GM23338 (cell line): ENCODE results near the gene CERT1. TPM values are rescaled to one million over a fixed set of nuclear protein-coding genes. Genes with fewer than 3 reads are reported as not detected.

ENCODE experiments used
- ATAC-seq: fragments of 200-7000 bp; cut with Tn5 transposase; 3 replicates; pipeline ENCODE4 v1.9.1; 2020
- DNase-seq: peaks from one replicate; pipeline ENCODE4 v3.0.0-alpha.2; 2015; ENCODE audit warnings: low spot score
- H2AFZ ChIP-seq: fragments of 200-600 bp; sonication (generic); 2 replicates; pipeline ENCODE4 v1.8.0; 2016; ENCODE audit warnings: antibody characterized with exemption, mild to moderate bottlenecking, moderate library complexity
- H3F3A ChIP-seq: fragments of 200-600 bp; sonication (generic); replicated peaks from 2 replicates; pipeline ENCODE4 v1.8.0; 2017; ENCODE audit warnings: antibody characterized with exemption, mixed run types, low read depth
- H3K27ac ChIP-seq: fragments of 200-600 bp; sonication (generic); 2 replicates; pipeline ENCODE4 v1.6.1; 2016; ENCODE audit warnings: low read depth
- H3K27me3 ChIP-seq: fragments of 200-600 bp; sonication (generic); 2 replicates; pipeline ENCODE4 v1.8.0; 2016; ENCODE audit warnings: mild to moderate bottlenecking, mixed run types, moderate library complexity; ENCODE audit not compliant: insufficient read depth
- H3K36me3 ChIP-seq: fragments of 200-600 bp; sonication (generic); 2 replicates; pipeline ENCODE4 v1.8.0; 2016; ENCODE audit warnings: mild to moderate bottlenecking; ENCODE audit not compliant: insufficient read depth
- H3K4me1 ChIP-seq: fragments of 200-600 bp; sonication (generic); 2 replicates; pipeline ENCODE4 v1.8.0; 2016; ENCODE audit warnings: mild to moderate bottlenecking, moderate library complexity; ENCODE audit not compliant: insufficient read depth
- H3K4me2 ChIP-seq: fragments of 200-600 bp; sonication (generic); 2 replicates; pipeline ENCODE4 v1.7.1; 2017; ENCODE audit warnings: mixed run types
- H3K4me3 ChIP-seq: fragments of 200-600 bp; sonication (generic); 2 replicates; pipeline ENCODE4 v1.6.1; 2016; ENCODE audit warnings: mixed run types
- H3K79me2 ChIP-seq: fragments of 200-600 bp; sonication (generic); replicated peaks from 2 replicates; pipeline ENCODE4 v1.8.0; 2017; ENCODE audit warnings: mild to moderate bottlenecking; ENCODE audit not compliant: insufficient read depth
- H3K9me2 ChIP-seq: fragments of 200-600 bp; sonication (generic); 2 replicates; pipeline ENCODE4 v1.8.0; 2017; ENCODE audit not compliant: insufficient read depth
- H4K20me1 ChIP-seq: fragments of 200-600 bp; sonication (generic); replicated peaks from 2 replicates; pipeline ENCODE4 v1.8.0; 2017; ENCODE audit warnings: mild to moderate bottlenecking; ENCODE audit not compliant: insufficient read depth
- H3K27ac Mint-ChIP-seq: 2 replicates; pipeline ENCODE4 v1.8.0; 2020; ENCODE audit warnings: inconsistent platforms, mild to moderate bottlenecking, moderate library complexity, mixed read lengths
- H3K27me3 Mint-ChIP-seq: 3 replicates; pipeline ENCODE4 v1.8.0; 2022; ENCODE audit warnings: low read depth, mild to moderate bottlenecking, moderate library complexity, mixed read lengths, inconsistent platforms; ENCODE audit not compliant: insufficient read depth, poor library complexity
- H3K36me3 Mint-ChIP-seq: 3 replicates; pipeline ENCODE4 v1.8.0; 2021; ENCODE audit warnings: low read depth, mild to moderate bottlenecking, inconsistent platforms, moderate library complexity, mixed read lengths
- H3K4me1 Mint-ChIP-seq: 3 replicates; pipeline ENCODE4 v1.8.0; 2020; ENCODE audit warnings: mild to moderate bottlenecking, inconsistent platforms, mixed read lengths
- H3K4me3 Mint-ChIP-seq: 3 replicates; pipeline ENCODE4 v1.8.0; 2021; ENCODE audit warnings: moderate library complexity, mild to moderate bottlenecking, inconsistent platforms, mixed read lengths
- H3K9me3 Mint-ChIP-seq: 3 replicates; pipeline ENCODE4 v1.8.0; 2020; ENCODE audit warnings: moderate library complexity, mild to moderate bottlenecking, inconsistent platforms, mixed read lengths
- CREB1 ChIP-seq: fragments of 250-450 bp; sonication (Bioruptor Pico); IDR thresholded peaks from 2 replicates; pipeline ENCODE4 v1.5.0; 2020; ENCODE audit warnings: low read depth, mild to moderate bottlenecking, moderate library complexity
- CTCF ChIP-seq, 2 experiments: fragments of 200-600 bp in 1 of 2; sonication (generic) in 1 of 2; conservative IDR thresholded peaks; 2 replicates each; pipeline versions ENCODE4 v1.5.1 to v1.6.1; 2016 to 2017; ENCODE audit warnings: antibody characterized with exemption in 2 of 2, low read depth in 2 of 2, mild to moderate bottlenecking in 2 of 2, moderate library complexity in 1 of 2
- ETS1 ChIP-seq: IDR thresholded peaks from 2 replicates; pipeline ENCODE4 v1.6.1; 2016; ENCODE audit warnings: antibody characterized with exemption
- EZH2 ChIP-seq: fragments of 200-600 bp; sonication (generic); IDR thresholded peaks from one replicate; pipeline ENCODE4 v1.8.0; 2017; ENCODE audit warnings: antibody characterized with exemption, mild to moderate bottlenecking, low read depth; ENCODE audit not compliant: unreplicated experiment
- JUNB ChIP-seq: IDR thresholded peaks from one replicate; pipeline ENCODE4 v1.6.1; 2016; ENCODE audit warnings: antibody characterized with exemption; ENCODE audit not compliant: unreplicated experiment
- NANOG ChIP-seq: IDR thresholded peaks from 2 replicates; pipeline ENCODE4 v1.6.1; 2016; ENCODE audit warnings: antibody characterized with exemption, borderline replicate concordance
- POLR2AphosphoS5 ChIP-seq: IDR thresholded peaks from 2 replicates; pipeline ENCODE4 v1.6.1; 2016; ENCODE audit warnings: antibody characterized with exemption, low read depth
- REST ChIP-seq: IDR thresholded peaks from one replicate; pipeline ENCODE4 v1.6.1; 2018; ENCODE audit warnings: antibody characterized with exemption; ENCODE audit not compliant: unreplicated experiment
- ZNF114 ChIP-seq: fragments of 250-450 bp; sonication (Bioruptor Pico); IDR thresholded peaks from 2 replicates; pipeline ENCODE4 v1.5.0; 2020; ENCODE audit warnings: mild to moderate bottlenecking, moderate library complexity
- ZNF331 ChIP-seq: fragments of 250-450 bp; sonication (Bioruptor Pico); IDR thresholded peaks from 2 replicates; pipeline ENCODE4 v1.5.0; 2020; ENCODE audit warnings: low read depth, mild to moderate bottlenecking, moderate library complexity
- ZNF462 ChIP-seq: fragments of 250-450 bp; sonication (Bioruptor Pico); IDR thresholded peaks from 2 replicates; pipeline ENCODE4 v1.5.0; 2020; ENCODE audit warnings: mild to moderate bottlenecking, moderate library complexity
- polyA plus RNA-seq: library from polyadenylated mRNA; unstranded; fragments of >200 nt; fragmentation: Nextera tagmentation; extraction: Ambion mirVana; gene quantifications from 2 replicates; pipeline ENCODE4 v1.2.1, GENCODE V29; 2016
- total RNA-seq: library from RNA; depleted of rRNA; stranded (reverse); fragments of >200 nt; shearing (Covaris generic); gene quantifications from 2 replicates; pipeline ENCODE4 v1.2.3, GENCODE V29; 2014

CERT1 gene
- total and polyA plus RNA-seq, 2 experiments from 2014 or later, result 36.5 to 40.7 TPM

GRCh38 chr5:75435096-75435495 lies 76.3 kb downstream of the CERT1 start (continued):
- TF ChIP-seq ETS1, result no peak
- TF ChIP-seq CREB1, result no peak
- TF ChIP-seq JUNB, result no peak

GRCh38 chr5:75433814-75434506 lies 77.5 kb downstream of the CERT1 start:
- Mint-ChIP-seq H3K27ac (no peak overlapping the region), H3K9me3 (no peaks in the 10 kb centered on the region), H3K4me3 (no peak overlapping the region), H3K27me3 (no peaks in the 10 kb centered on the region), H3K36me3 (no peaks in the 10 kb centered on the region), H3K4me1 (no peaks in the 10 kb centered on the region; the same call in 2 of the 3 replicates)
- DNase-seq (no peak), ATAC-seq (no peak)
- H3K4me1 ChIP-seq, result no peaks in the 10 kb centered on the region
- no peaks in the 10 kb centered on the region for H3K36me3 ChIP-seq
- H3K9me2 ChIP-seq, result no peaks in the 10 kb centered on the region
- peaks cover 6% of the 10 kb centered on the region; the same call in 1 of the 2 replicates for H4K20me1 ChIP-seq
- no peak overlapping the region for H3K4me2 ChIP-seq
- no peaks in the 10 kb centered on the region for H3K79me2 ChIP-seq
- no peak overlapping the region for H2AFZ ChIP-seq
- H3K27me3 ChIP-seq, result no peaks in the 10 kb centered on the region
- H3F3A ChIP-seq, result no peaks in the 10 kb centered on the region
- H3K4me3 ChIP-seq, result no peak overlapping the region
- no peak overlapping the region for H3K27ac ChIP-seq
- TF ChIP-seq ETS1 (no peak), ZNF114 (CRISPR knock-in tag) (no peak), ZNF331 (CRISPR knock-in tag) (no peak), JUNB (no peak), REST (no peak), ZNF462 (CRISPR knock-in tag) (no peak), CTCF (conservative IDR thresholded peaks at IDR 0.05; ENCODE audit: low read depth in 2 of 2) (no peak), NANOG (no peak), POLR2AphosphoS5 (no peak), EZH2 (no peak)
